Measurements from ENCODE around the gene PTPRE.

- no peak for TF ChIP-seq POLR2A (IDR thresholded peaks at IDR 0.05; ENCODE audit: low read depth, low read length)
- TF ChIP-seq HDAC6 (IDR thresholded peaks at IDR 0.05; ENCODE audit: unreplicated experiment), result no peak
- TF ChIP-seq CBX5 (IDR thresholded peaks at IDR 0.05; ENCODE audit: low read depth), result no peak
- TF ChIP-seq ZNF274 (IDR thresholded peaks at IDR 0.05; ENCODE audit: insufficient read depth, insufficient read length), result no peak
- no peak for TF ChIP-seq CTCF (IDR thresholded peaks at IDR 0.05 in 2 of 3, conservative IDR thresholded peaks at IDR 0.05 in 1 of 3; ENCODE audit: control insufficient read depth in 2 of 3, extremely low read depth in 1 of 3, insufficient read depth in 1 of 3, low read depth in 3 of 3, low read length in 3 of 3)
- TF ChIP-seq ZBTB4 (CRISPR knock-in tag; IDR thresholded peaks at IDR 0.05), result no peak
- no peak for TF ChIP-seq FOS (IDR thresholded peaks at IDR 0.05; ENCODE audit: borderline replicate concordance, extremely low read depth, insufficient read length)
- TF ChIP-seq MAX (IDR thresholded peaks at IDR 0.05; ENCODE audit: low read depth, low read length), result no peak
- no peak for TF ChIP-seq POLR2AphosphoS2 (IDR thresholded peaks at IDR 0.05; ENCODE audit: low read depth, low read length)
- TF ChIP-seq E4F1 (IDR thresholded peaks at IDR 0.05; ENCODE audit: borderline replicate concordance, partially characterized antibody), result no peak
These were observed 129.2 kb downstream of the PTPRE start for GRCh38 chr10:128036011-128036615.
